HG02973 (cell line): ENCODE data around the gene SLC2A8.

ENCODE experiments used
- ATAC-seq: cut with Tn5 transposase; IDR thresholded peaks from one replicate; pipeline ENCODE4 v1.9.1; 2021; ENCODE audit warnings: moderate library complexity; ENCODE audit not compliant: unreplicated experiment

The SLC2A8 gene

GRCh38 chr9:127455324-127455992 is 58.5 kb downstream of the SLC2A8 start:
- no peak for ATAC-seq

GRCh38 chr9:127457191-127457878 is 60.4 kb downstream of the SLC2A8 start:
- ATAC-seq, result no peak
